Right lobe of liver (tissue), 4 donors: Measurements from ENCODE around the gene OR2A42.

Experiments used
- CTCF ChIP-seq, 4 donors: fragments of 200-600 bp in 3 of 4; fragments of 450-650 bp in 1 of 4; IDR thresholded peaks; one replicate each; pipeline versions ENCODE4 v1.5.1 to v1.8.0; 2016 to 2022; ENCODE audit warnings: antibody characterized with exemption in 4 of 4, mild to moderate bottlenecking in 2 of 4
- POLR2A ChIP-seq: fragments of 450-650 bp; IDR thresholded peaks from one replicate; pipeline ENCODE4 v1.6.1; 2017; ENCODE audit warnings: antibody characterized with exemption, mild to moderate bottlenecking
- donor health status: DM: no; HTN: no; CAD: no.
- donor health status: DM: no; HTN: no; CAD: no.
- donor health status: DM: no; HTN: yes; CAD: no.

- TF ChIP-seq CTCF (IDR thresholded peaks at IDR 0.05) (no peak), POLR2A (no peak)
These were observed 16.7 kb upstream of the OR2A42 start for GRCh38 chr7:144256112-144256511.
